Vagina (tissue), 2 donors: Measurements from ENCODE around the gene LOXL4.

Experiments used
- CTCF ChIP-seq, 3 experiments: fragments of 450-650 bp in 2 of 3; fragments of 200-600 bp in 1 of 3; sonication (generic) in 1 of 3; IDR thresholded peaks; one replicate each; pipeline ENCODE4 v1.5.1; 2017 to 2019; ENCODE audit warnings: antibody characterized with exemption in 3 of 3, mild to moderate bottlenecking in 2 of 3, moderate library complexity in 2 of 3
- POLR2A ChIP-seq, 2 donors: fragments of 450-650 bp; IDR thresholded peaks; one replicate each; pipeline ENCODE4 v1.6.1; 2017; ENCODE audit warnings: antibody characterized with exemption in 2 of 2, mild to moderate bottlenecking in 2 of 2, moderate library complexity in 2 of 2

DNA sequence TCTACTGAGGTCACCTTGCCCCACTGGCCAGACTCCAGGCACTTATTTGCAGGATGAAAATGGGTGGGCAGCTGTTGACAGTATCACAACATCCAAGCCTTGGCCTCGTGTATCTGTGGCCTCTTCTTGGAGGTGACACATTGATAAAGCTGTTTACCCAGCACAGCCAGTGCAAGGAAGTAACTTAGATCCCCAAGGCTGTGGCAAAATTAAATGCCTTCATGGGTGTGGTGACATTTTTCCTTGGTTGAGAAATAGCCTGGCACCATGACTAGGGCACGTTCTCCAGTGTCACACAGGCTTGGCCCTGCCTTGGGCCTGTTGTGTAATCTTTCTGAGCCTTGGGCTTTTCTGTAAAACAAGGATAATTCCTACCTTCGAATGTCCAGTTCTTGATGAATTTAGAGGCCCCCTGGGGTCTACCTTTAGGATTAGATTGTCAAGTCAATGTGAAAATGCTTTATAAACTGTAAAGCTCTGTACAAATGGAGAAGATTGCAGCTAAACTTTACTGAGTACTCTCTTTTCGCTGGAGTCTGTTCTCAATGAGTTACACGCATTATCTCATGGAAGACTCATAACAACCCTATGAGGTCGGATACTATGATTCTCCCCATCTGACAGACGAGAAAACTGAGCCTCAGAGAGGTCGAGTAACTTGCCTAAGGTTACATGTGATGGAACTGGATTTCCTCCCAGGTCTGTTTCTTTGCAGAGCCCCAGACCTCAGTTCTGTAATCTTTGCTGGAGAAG, 46.7 kb upstream of the LOXL4 start:
- no peak for TF ChIP-seq CTCF (IDR thresholded peaks at IDR 0.05)
- TF ChIP-seq POLR2A (IDR thresholded peaks at IDR 0.05) = no peak
